Measurements from ENCODE around the gene PITX1. TPM values are rescaled to one million over a fixed set of nuclear protein-coding genes. Genes with fewer than 3 reads are reported as not detected.

Gene PITX1
- total and polyA plus RNA-seq, 2 of the 13 experiments (the other 11 are each of a cell fraction or from before 2014, with no cell fraction given): 11.7 to 20.2 TPM

GRCh38 chr5:135063511-135064234, 29.6 kb upstream of the PITX1 start:
- H3K9me3 ChIP-seq (ENCODE audit: low read length): no peaks in the 10 kb centered on the region
- H3K27me3 ChIP-seq (ENCODE audit: control insufficient read depth in 1 of 2, insufficient read depth in 2 of 2, low read length in 2 of 2): no peaks in the 10 kb centered on the region
- H4K20me1 ChIP-seq (ENCODE audit: insufficient read depth, low read length): no peaks in the 10 kb centered on the region
- TF ChIP-seq ZNF468 (CRISPR knock-in tag; IDR thresholded peaks at IDR 0.05) (no peak), ZNF10 (CRISPR knock-in tag; IDR thresholded peaks at IDR 0.05; ENCODE audit: borderline replicate concordance, low read depth) (no peak), ZNF280D (CRISPR knock-in tag; IDR thresholded peaks at IDR 0.05) (no peak), IRF1 (CRISPR knock-in tag; IDR thresholded peaks at IDR 0.05; ENCODE audit: low read depth) (no peak), ZBTB21 (CRISPR knock-in tag; IDR thresholded peaks at IDR 0.05) (no peak), HOMEZ (CRISPR knock-in tag; IDR thresholded peaks at IDR 0.05; ENCODE audit: low read depth) (no peak), IRF2 (CRISPR knock-in tag; IDR thresholded peaks at IDR 0.05) (no peak), ZNF337 (CRISPR knock-in tag; IDR thresholded peaks at IDR 0.05; ENCODE audit: borderline replicate concordance, low read depth) (no peak), ZNF598 (CRISPR knock-in tag; IDR thresholded peaks at IDR 0.05; ENCODE audit: borderline replicate concordance) (no peak), HNRNPH1 (optimal IDR thresholded peaks at IDR 0.05; ENCODE audit: low read depth, low read length) (no peak), ZNF644 (CRISPR knock-in tag; IDR thresholded peaks at IDR 0.05; ENCODE audit: low read depth) (no peak), ZGPAT (CRISPR knock-in tag; IDR thresholded peaks at IDR 0.05) (no peak), ZMYM3 (CRISPR knock-in tag; IDR thresholded peaks at IDR 0.05) (no peak)
- no peak overlapping the region for H3K4me3 ChIP-seq (replicated peaks in 1 of 3; ENCODE audit: insufficient read depth in 1 of 3, low read depth in 2 of 3, low read length in 3 of 3)
- in situ Hi-C loops (cut with HindIII; ENCODE audit: extremely low pct_ligation_motif_present, low pct_unique_long_range_greater_than_20kb): no loop called here
- H3K4me2 ChIP-seq (ENCODE audit: low read depth, low read length): no peak overlapping the region
- DNase-seq (ENCODE audit: low spot score) (no peak), ATAC-seq (no peak), FAIRE-seq (no peak)
- H3K9ac ChIP-seq (ENCODE audit: insufficient read depth, low read depth, low read length): no peak overlapping the region
- no peak overlapping the region for H2AFZ ChIP-seq (ENCODE audit: low read length)
- WGBS (ENCODE audit: low lambda C conversion rate): 81% methylated on average over 4 of the region's 14 CpGs
- intact Hi-C loops (cut with micrococcal nuclease; ENCODE audit: unreplicated experiment): no loop called here
- H3K27ac ChIP-seq (ENCODE audit: extremely low read length, insufficient read depth, low read length): no peak overlapping the region
- H3K36me3 ChIP-seq (replicated peaks in 1 of 2; ENCODE audit: control insufficient read depth in 1 of 2, insufficient read depth in 2 of 2, low read length in 2 of 2): no peaks in the 10 kb centered on the region
- ChIA-PET POLR2A (no interaction called here), CTCF (ENCODE audit: low intra/inter-chr PET ratio, low total read pairs) (no interaction called here)
- no TSS peak for BruUV-seq (replicated peaks)
- H3K79me2 ChIP-seq (ENCODE audit: insufficient read depth, low read length): no peaks in the 10 kb centered on the region
- H3K4me1 ChIP-seq (ENCODE audit: insufficient read depth, low read length): no peaks in the 10 kb centered on the region
